GM12864 (cell line): Measurements from ENCODE around the gene PPP2R5D.
"Not testable (repeated sequence)": the region's sequence is repeated elsewhere in the genome, so short reads cannot be mapped to it uniquely, and the experiment has no call there.

Experiments
- DNase-seq: peaks from one replicate; pipeline ENCODE4 v3.0.0-alpha.2; 2011; ENCODE audit warnings: low read depth
- H3K4me3 ChIP-seq: 2 replicates; pipeline ENCODE4 v1.5.1; 2011; ENCODE audit warnings: mild to moderate bottlenecking, low read depth, low read length, control low read depth
- CTCF ChIP-seq: IDR thresholded peaks from 2 replicates; pipeline ENCODE4 v1.5.1; 2011; ENCODE audit warnings: low read depth, mild to moderate bottlenecking, moderate library complexity, low read length, control low read depth, inconsistent platforms; ENCODE audit errors: missing control alignments

Gene PPP2R5D

GRCh38 chr6:43037706-43038105, 53.3 kb downstream of the PPP2R5D start:
- no peak for TF ChIP-seq CTCF
- no peak for DNase-seq
- H3K4me3 ChIP-seq: no peak overlapping the region

GRCh38 chr6:43038727-43039126, 54.4 kb downstream of the PPP2R5D start:
- TF ChIP-seq CTCF: no peak
- DNase-seq: no peak
- no peak overlapping the region for H3K4me3 ChIP-seq

GRCh38 chr6:43040542-43041257, 56.3 kb downstream of the PPP2R5D start:
- no peak for TF ChIP-seq CTCF
- DNase-seq: no peak
- no peak overlapping the region for H3K4me3 ChIP-seq

GRCh38 chr6:43041475-43041874, 57.1 kb downstream of the PPP2R5D start:
- not testable (repeated sequence) for DNase-seq, H3K4me3 ChIP-seq

GRCh38 chr6:43043310-43043709, 58.9 kb downstream of the PPP2R5D start:
- DNase-seq: no peak
- no peak overlapping the region for H3K4me3 ChIP-seq
- no peak for TF ChIP-seq CTCF

- DNase-seq: no peak
- no peak overlapping the region for H3K4me3 ChIP-seq
- TF ChIP-seq CTCF: no peak
These were observed 61.1 kb downstream of the PPP2R5D start for GRCh38 chr6:43045371-43045930.

- no peak for TF ChIP-seq CTCF
These were observed 63.6 kb downstream of the PPP2R5D start for GRCh38 chr6:43047998-43048397.

More at GRCh38 chr6:43047998-43048397, 63.6 kb downstream of the PPP2R5D start:
- H3K4me3 ChIP-seq: no peak overlapping the region
- DNase-seq: no peak
